ENCODE results near the gene BCAM. TPM values are rescaled to one million over a fixed set of nuclear protein-coding genes. Genes with fewer than 3 reads are reported as not detected.
"Not testable (repeated sequence)": the region's sequence is repeated elsewhere in the genome, so short reads cannot be mapped to it uniquely, and the experiment has no call there.

Gene BCAM
- not detected for polyA plus RNA-seq (2012; ENCODE audit: insufficient read depth, insufficient read length)

GRCh38 chr19:44808463-44809371 lies at the start of gene BCAM:
BCAM (plus strand) TSS chr19:44809103; CDS start chr19:44809125, 22 bp downstream.
- DNase-seq (ENCODE audit: low read depth, low spot score), result no peak
- H3K4me3 ChIP-seq (ENCODE audit: low read length), result no peak within 1 kb of the TSS

- no peak for DNase-seq (ENCODE audit: low read depth, low spot score)
- no peak overlapping the region for H3K4me3 ChIP-seq (ENCODE audit: low read length)
Measured at GRCh38 chr19:44762038-44762437, 46.9 kb upstream of the BCAM start.

GRCh38 chr19:44765033-44765948 lies 43.6 kb upstream of the BCAM start:
- no peak overlapping the region for H3K4me3 ChIP-seq (ENCODE audit: low read length)
- DNase-seq (ENCODE audit: low read depth, low spot score), result no peak

- H3K4me3 ChIP-seq (ENCODE audit: low read length), result no peak overlapping the region
- DNase-seq (ENCODE audit: low read depth, low spot score), result no peak
Measured at GRCh38 chr19:44765949-44766335, 43.0 kb upstream of the BCAM start.

GRCh38 chr19:44767295-44768180 lies 41.4 kb upstream of the BCAM start:
- no peak overlapping the region for H3K4me3 ChIP-seq (ENCODE audit: low read length)
- no peak for DNase-seq (ENCODE audit: low read depth, low spot score)

- DNase-seq (ENCODE audit: low read depth, low spot score), result peak; percentile 92
- H3K4me3 ChIP-seq (ENCODE audit: low read length), result no peak overlapping the region
Measured at GRCh38 chr19:44770550-44771257, 38.2 kb upstream of the BCAM start.

GRCh38 chr19:44772144-44772543 lies 36.8 kb upstream of the BCAM start:
- H3K4me3 ChIP-seq (ENCODE audit: low read length); DNase-seq (ENCODE audit: low read depth, low spot score): not testable (repeated sequence)

- DNase-seq (ENCODE audit: low read depth, low spot score), result no peak
- no peak overlapping the region for H3K4me3 ChIP-seq (ENCODE audit: low read length)
Measured at GRCh38 chr19:44772959-44773358, 35.9 kb upstream of the BCAM start.

- DNase-seq (ENCODE audit: low read depth, low spot score), result no peak
- no peak overlapping the region for H3K4me3 ChIP-seq (ENCODE audit: low read length)
Measured at GRCh38 chr19:44775676-44776240, 33.1 kb upstream of the BCAM start.

GRCh38 chr19:44776402-44777096 lies 32.4 kb upstream of the BCAM start:
- DNase-seq (ENCODE audit: low read depth, low spot score), result no peak
- no peak overlapping the region for H3K4me3 ChIP-seq (ENCODE audit: low read length)

GRCh38 chr19:44777715-44778347 lies 31.1 kb upstream of the BCAM start, which contains the start of gene CBLC:
CBLC (plus strand) TSS chr19:44777890; CDS start chr19:44777932, 42 bp downstream.
- no peak within 1 kb of the TSS for H3K4me3 ChIP-seq (ENCODE audit: low read length)
- no peak for DNase-seq (ENCODE audit: low read depth, low spot score)

GRCh38 chr19:44779150-44779549 lies 29.8 kb upstream of the BCAM start:
- no peak for DNase-seq (ENCODE audit: low read depth, low spot score)
- no peak overlapping the region for H3K4me3 ChIP-seq (ENCODE audit: low read length)

GRCh38 chr19:44781694-44782093 lies 27.2 kb upstream of the BCAM start:
- not testable (repeated sequence) for DNase-seq (ENCODE audit: low read depth, low spot score)

GRCh38 chr19:44782729-44783128 lies 26.2 kb upstream of the BCAM start:
- H3K4me3 ChIP-seq (ENCODE audit: low read length), result no peak overlapping the region
- no peak for DNase-seq (ENCODE audit: low read depth, low spot score)

More at GRCh38 chr19:44781694-44782093, 27.2 kb upstream of the BCAM start:
- H3K4me3 ChIP-seq (ENCODE audit: low read length), result not testable (repeated sequence)

GRCh38 chr19:44783545-44783944 lies 25.4 kb upstream of the BCAM start:
- no peak overlapping the region for H3K4me3 ChIP-seq (ENCODE audit: low read length)
- DNase-seq (ENCODE audit: low read depth, low spot score), result no peak

- DNase-seq (ENCODE audit: low read depth, low spot score), result no peak
- no peak overlapping the region for H3K4me3 ChIP-seq (ENCODE audit: low read length)
Measured at GRCh38 chr19:44785271-44785670, 23.6 kb upstream of the BCAM start.

GRCh38 chr19:44785993-44786392 lies 22.9 kb upstream of the BCAM start:
- no peak overlapping the region for H3K4me3 ChIP-seq (ENCODE audit: low read length)
- no peak for DNase-seq (ENCODE audit: low read depth, low spot score)

Measured in Jurkat, Clone E6-1 (cell line).